DND-41 (cell line): ENCODE results near the gene AREG.

Experiments
- CTCF ChIP-seq: IDR thresholded peaks from 2 replicates; pipeline ENCODE4 v1.5.1; 2012; ENCODE audit warnings: borderline replicate concordance, low read length, moderate library complexity, mild to moderate bottlenecking; ENCODE audit not compliant: poor library complexity, severe bottlenecking; ENCODE audit errors: extremely low read depth
- EZH2 ChIP-seq: IDR thresholded peaks from 3 replicates; pipeline ENCODE4 v1.6.1; 2012; ENCODE audit warnings: borderline replicate concordance, low read depth, mild to moderate bottlenecking, moderate library complexity, low read length, inconsistent platforms; ENCODE audit not compliant: severe bottlenecking

DNA sequence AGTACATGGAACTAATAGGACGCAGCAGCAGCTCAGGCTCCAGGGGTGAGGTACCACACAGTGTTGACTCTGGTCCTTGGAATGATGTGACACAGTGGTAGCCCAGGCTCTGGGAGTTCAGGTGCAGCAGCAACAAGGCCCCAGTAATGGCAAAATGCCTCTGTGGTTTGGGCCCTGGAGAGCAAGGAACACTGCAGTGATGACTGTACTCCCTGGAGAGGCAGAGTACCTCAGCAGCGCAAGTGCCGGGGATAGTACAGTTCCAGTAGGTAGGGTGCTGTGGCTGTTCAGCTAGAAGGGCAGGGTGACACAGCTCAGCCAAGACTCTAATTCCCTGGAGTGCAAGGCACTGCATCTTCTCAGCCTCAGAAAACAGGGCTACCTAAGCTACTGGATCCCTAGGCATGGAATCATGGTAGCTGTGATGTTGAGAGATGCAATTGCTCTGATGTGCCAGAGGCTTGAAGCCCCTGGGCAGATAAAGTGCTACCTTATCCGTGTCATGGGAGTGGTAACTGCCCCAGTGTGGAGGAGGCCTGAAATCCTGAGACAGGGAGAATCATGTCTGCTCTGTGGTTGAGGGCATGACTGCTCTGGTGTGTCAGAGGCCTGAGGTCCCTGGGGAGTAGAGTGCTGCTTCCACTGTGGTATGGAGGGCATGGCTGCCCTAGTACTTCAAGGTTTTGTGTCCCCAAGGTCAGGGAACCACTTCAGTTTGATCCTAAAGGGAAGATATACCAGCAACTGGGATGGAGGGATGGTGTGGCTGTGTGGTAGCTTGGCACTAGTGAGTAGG lies 55.2 kb downstream of the AREG start:
- TF ChIP-seq CTCF (no peak), EZH2 (no peak)
